K562 (cell line): ENCODE data around the gene CSMD2.
A peak's percentile ranks its signal among the peaks of the same experiment; 100 is the strongest.

Experiments used
- FOS ChIP-seq: IDR thresholded peaks from 3 replicates; pipeline ENCODE4 v1.6.1; 2011; ENCODE audit not compliant: insufficient read length; ENCODE audit errors: extremely low read depth
- MYC ChIP-seq, 2 experiments: fragments of 250-450 bp in 1 of 2; sonication (Bioruptor Pico) in 1 of 2; IDR thresholded peaks; 2 replicates each; pipeline versions ENCODE4 v1.5.1 to v1.6.1; 2012 to 2021; ENCODE audit warnings: low read depth in 2 of 2, borderline replicate concordance in 1 of 2, improper control_type of control experiment in 1 of 2, low read length in 1 of 2, mild to moderate bottlenecking in 1 of 2, moderate library complexity in 1 of 2
- TF ChIP-seq, protein P1 (sequence below), 3 experiments: IDR thresholded peaks in 2 of 3; conservative IDR thresholded peaks in 1 of 3; 2 replicates each; pipeline ENCODE4 v1.5.1; 2011 to 2012; ENCODE audit warnings: low read length in 3 of 3, mild to moderate bottlenecking in 3 of 3, control low read depth in 2 of 3, improper control_type of control experiment in 1 of 3, inconsistent platforms in 1 of 3, low read depth in 1 of 3, mixed read lengths in 1 of 3, moderate library complexity in 1 of 3; ENCODE audit not compliant: insufficient read depth in 2 of 3
- TF ChIP-seq, protein P2 (sequence below), 2 experiments: fragments of 450-650 bp; formaldehyde crosslinking in 1 of 2; IDR thresholded peaks; 2 replicates each; pipeline versions ENCODE4 v1.4.0 to v1.6.1; 2014 to 2020; ENCODE audit warnings: mild to moderate bottlenecking in 2 of 2, borderline replicate concordance in 1 of 2, low read depth in 1 of 2

DNA sequence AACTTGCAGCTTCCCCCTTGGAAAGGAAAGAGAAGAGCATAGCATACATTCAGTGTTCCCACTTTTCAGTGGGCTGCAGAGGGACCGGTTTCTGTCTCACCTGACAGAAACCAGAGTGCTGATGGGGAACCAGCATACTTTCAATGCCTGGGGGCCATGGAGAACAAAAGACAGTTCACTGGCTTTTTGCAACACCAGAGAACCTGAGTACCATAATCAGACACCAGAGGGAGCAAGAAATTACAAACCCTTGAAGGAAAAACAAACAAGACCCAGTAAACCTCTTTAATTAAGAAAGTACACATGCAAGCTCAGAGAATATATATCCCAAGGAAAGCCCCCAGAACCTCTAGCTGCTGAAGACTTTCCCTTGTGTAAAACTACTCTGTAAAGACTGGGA lies 51.1 kb downstream of the CSMD2 start:
- TF ChIP-seq FOS (no peak), MYC (IDR thresholded peaks at IDR 0.05; ENCODE audit: low read depth, low read length) (no peak), MYC (CRISPR knock-in tag; IDR thresholded peaks at IDR 0.05; ENCODE audit: borderline replicate concordance, low read depth) (no peak)
- TF ChIP-seq, protein P1, sequence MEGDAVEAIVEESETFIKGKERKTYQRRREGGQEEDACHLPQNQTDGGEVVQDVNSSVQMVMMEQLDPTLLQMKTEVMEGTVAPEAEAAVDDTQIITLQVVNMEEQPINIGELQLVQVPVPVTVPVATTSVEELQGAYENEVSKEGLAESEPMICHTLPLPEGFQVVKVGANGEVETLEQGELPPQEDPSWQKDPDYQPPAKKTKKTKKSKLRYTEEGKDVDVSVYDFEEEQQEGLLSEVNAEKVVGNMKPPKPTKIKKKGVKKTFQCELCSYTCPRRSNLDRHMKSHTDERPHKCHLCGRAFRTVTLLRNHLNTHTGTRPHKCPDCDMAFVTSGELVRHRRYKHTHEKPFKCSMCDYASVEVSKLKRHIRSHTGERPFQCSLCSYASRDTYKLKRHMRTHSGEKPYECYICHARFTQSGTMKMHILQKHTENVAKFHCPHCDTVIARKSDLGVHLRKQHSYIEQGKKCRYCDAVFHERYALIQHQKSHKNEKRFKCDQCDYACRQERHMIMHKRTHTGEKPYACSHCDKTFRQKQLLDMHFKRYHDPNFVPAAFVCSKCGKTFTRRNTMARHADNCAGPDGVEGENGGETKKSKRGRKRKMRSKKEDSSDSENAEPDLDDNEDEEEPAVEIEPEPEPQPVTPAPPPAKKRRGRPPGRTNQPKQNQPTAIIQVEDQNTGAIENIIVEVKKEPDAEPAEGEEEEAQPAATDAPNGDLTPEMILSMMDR (IDR thresholded peaks at IDR 0.05 in 2 of 3, conservative IDR thresholded peaks at IDR 0.05 in 1 of 3; ENCODE audit: insufficient read depth in 2 of 3, low read depth in 1 of 3, low read length in 3 of 3) = peak in 2 of 3 experiments; percentile 37 to 40; a peak in 3 of 6 replicates
- TF ChIP-seq, protein P2, sequence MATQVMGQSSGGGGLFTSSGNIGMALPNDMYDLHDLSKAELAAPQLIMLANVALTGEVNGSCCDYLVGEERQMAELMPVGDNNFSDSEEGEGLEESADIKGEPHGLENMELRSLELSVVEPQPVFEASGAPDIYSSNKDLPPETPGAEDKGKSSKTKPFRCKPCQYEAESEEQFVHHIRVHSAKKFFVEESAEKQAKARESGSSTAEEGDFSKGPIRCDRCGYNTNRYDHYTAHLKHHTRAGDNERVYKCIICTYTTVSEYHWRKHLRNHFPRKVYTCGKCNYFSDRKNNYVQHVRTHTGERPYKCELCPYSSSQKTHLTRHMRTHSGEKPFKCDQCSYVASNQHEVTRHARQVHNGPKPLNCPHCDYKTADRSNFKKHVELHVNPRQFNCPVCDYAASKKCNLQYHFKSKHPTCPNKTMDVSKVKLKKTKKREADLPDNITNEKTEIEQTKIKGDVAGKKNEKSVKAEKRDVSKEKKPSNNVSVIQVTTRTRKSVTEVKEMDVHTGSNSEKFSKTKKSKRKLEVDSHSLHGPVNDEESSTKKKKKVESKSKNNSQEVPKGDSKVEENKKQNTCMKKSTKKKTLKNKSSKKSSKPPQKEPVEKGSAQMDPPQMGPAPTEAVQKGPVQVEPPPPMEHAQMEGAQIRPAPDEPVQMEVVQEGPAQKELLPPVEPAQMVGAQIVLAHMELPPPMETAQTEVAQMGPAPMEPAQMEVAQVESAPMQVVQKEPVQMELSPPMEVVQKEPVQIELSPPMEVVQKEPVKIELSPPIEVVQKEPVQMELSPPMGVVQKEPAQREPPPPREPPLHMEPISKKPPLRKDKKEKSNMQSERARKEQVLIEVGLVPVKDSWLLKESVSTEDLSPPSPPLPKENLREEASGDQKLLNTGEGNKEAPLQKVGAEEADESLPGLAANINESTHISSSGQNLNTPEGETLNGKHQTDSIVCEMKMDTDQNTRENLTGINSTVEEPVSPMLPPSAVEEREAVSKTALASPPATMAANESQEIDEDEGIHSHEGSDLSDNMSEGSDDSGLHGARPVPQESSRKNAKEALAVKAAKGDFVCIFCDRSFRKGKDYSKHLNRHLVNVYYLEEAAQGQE (IDR thresholded peaks at IDR 0.05; ENCODE audit: borderline replicate concordance) = no peak
- TF ChIP-seq, protein P2 (CRISPR knock-in tag; IDR thresholded peaks at IDR 0.05; ENCODE audit: low read depth) = no peak
